ENCODE measurements around the gene SLC6A6.

Gene SLC6A6

DNA sequence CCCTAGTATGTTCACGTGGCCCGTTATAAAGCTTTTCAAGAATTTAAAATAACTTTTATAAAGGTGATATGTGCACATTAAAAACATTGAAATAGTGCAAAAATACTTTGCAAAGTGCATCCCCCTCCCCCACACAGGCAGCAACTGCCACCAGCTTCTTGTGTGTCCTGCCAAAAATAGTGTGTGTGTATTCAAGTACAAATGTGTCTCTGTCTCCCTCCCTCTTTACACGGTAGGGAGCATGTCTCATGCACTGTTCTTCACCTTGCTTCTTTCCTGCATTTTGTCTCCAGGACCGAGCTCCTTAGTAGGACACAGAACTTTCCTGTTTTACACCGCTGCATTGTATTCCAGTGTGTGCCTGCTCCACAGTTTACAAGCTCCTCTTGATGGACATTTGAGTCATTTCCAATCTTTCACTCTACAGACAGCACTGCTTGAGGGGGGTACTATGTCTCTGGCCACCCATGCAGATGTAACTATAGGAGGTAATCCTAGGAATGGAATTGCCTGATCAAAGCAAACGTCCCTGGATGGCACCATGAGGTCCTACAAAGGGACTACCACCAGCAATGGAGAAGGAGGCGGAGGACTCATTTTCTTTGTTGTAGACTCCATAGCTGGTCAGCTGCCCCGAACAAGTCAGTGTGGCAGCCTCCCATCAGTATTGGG lies 52.4 kb downstream of the SLC6A6 start:
- DNase-seq, result no peak

DNA sequence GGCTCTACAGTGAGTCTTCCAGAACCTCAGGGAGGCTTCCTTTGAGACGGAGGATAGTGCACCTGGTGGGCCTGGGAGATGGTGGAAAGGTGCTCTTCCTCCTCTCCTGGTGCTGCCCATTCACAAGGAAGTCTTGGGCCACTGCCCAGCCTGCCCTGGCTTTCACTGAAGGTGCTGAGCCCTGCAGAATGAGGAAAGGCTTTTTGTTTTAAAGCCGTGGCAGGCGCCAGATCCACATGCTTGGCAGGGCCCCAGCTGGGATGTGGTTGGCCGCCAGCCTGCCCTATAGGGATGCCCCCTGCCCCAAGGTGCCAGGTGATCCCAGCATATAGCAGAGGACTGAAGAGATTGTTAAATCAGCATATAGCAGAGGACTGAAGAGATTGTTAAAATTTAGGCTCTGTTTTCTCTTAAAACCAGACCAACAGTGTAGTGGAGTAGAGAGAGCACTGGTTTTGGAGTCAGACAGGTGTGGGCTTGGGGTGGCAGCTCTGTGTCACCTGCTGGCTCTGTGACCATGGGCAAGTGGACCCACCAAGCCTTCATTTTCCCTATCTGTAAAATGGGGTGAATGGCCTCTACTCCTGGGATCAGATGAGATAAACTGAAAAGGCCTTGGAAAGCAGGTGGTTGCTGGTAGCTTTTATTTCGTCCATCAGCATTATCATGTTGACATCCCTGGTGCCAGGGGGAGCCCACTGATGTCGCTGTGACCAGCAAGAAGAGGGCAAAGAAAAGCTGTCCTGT lies 53.3 kb downstream of the SLC6A6 start:
- DNase-seq, result no peak

DNA sequence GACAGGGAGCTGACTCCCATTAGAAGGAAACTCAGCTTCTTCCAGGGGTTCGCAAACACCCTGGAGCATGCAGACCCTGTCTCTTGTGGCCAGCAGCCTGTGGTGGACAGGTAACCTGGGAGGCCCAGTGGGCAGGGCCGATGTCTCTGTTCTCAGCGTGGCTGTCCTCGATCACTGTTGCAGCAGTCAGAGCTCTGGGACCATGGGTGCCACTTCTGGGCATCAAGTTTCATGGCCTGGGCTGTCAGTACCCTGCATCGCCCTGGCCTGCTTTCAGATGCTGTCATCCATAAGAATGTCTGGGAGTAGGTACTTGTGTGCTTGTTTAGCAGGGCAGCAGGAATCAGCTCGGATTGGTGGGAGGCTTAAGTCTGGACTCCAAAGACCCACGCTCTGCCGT lies 54.4 kb downstream of the SLC6A6 start:
- no peak for DNase-seq

DNA sequence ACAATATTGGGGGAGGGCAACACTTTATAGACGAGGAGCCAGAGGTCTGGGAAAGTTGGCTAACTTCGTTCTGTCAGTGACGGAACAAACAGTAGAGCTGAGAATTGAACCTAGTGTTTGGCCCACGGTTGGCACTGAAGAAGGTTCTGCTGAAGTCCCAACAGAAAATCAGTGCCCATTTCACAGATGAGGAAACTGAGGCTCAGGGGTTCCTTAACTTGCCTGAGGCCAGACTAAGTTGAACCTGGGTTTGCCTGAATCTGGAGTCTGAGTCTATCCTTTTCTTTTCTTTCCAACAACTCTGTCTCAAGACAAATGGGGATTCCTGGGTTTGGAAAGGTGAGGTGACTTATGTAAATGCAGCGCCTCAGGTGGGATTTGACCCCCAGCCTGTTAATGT lies 55.1 kb downstream of the SLC6A6 start:
- no peak for DNase-seq

GRCh38 chr3:14457999-14458398 lies 55.6 kb downstream of the SLC6A6 start:
- no peak for DNase-seq

DNA sequence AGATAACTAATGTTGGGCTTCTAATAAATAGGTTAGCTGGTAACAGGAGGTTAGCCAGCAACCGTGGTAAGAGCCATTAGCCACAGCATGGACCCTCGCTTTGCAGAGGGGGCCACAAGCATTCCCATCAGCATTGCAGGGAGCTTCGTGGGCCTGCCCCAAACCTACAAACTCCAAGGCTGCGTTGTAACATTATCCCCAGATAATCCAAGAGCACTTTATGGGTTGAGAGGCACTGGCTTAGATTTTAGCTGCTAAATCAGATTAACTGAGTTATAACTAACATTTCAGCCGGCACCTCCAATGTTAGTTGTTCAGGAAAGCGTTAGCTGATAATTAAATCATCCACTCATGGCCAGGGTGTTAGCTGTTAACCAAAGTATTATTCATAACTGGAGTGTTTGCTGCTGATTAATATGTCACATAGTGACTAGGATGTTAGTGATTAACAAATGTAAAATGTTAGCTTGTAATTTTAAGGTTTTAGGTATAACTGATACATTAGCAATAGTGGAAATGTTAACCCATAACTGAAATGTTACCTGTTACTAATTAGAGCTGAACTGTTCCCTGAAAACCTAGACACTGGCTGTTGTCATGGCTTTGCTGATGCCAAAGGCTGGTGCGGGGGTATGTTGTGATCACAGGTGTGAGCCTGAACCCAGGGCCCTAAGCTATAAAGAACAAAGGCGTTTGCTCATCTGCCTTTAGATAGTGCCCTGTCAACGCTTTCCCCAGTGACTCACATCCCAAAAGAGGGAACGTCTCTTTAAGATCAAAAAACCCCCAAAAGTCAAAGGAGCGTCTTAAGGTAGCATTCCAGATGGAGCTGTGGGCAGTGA lies 56.2 kb downstream of the SLC6A6 start:
- DNase-seq, result no peak

- no peak for DNase-seq
These were observed 57.0 kb downstream of the SLC6A6 start for GRCh38 chr3:14459384-14459783.

- DNase-seq, result no peak
These were observed 57.4 kb downstream of the SLC6A6 start for GRCh38 chr3:14459787-14460186.

DNA sequence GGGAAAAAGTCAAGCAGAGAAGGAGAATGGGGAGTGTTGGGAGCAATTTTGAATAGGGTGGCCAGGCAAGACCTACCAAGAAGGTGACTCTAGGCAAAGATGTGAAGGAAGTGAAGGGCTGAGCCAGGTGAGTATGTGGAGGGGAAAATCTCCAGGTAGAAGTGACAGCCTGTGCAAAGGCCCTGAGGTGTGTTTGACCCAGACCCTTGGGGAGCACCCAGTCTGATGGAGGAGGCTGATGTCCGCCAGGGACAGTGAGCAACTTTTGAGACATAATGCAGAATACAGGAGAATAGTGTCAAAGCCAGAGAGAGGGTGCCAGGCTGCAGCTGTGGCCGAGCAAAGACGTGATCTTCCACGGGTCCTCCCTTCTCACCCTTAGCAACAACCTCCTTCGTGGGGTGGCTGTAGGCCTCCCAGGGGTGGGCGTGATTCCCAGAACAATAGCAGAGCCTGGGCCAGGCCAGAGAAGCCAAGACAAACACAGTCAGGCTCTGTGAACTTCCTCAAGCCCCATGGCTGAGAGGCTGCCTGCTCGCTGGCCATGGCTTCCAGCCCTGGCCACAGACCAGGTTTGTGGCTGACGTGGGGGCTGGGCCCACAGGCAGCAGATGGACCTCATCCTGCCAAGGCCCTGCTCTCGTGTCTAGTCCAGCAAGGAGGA lies 58.1 kb downstream of the SLC6A6 start:
- DNase-seq, result peak; percentile 52

DNA sequence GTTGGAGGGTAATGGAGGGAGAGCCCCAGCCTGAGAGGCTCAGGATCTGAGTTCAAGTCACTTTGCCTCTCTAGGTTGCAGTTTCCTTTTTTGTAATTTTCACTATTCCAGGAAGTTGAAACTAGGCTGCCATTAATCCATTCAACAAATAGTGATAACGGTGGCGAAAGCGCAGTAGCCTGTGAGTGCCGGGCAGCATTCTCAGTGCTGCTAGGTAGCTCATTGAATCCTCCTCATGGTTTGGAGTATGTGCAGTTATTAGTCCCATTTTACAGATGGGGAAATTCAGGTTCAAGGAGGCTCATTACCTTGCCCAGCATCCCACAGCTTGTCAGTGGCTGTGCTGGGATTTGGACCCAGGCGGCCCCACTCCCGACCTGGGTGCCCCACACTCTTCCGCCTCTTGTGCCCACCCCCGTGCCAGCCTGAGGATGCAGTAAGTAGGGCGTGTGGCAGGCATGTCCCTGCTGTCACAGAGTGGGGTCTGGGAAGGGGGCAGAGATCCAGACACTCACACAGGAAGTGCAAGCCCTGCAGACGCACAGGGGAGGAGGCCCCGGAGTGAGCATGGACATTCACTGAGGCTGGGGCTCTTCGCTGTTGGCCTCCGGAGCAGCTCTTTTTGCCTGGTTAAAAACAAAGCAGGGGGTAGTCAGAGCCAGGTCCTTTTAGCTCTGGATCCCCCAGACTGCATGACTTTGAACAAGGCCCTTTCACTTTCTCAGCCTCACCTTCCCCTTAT lies 58.8 kb downstream of the SLC6A6 start:
- no peak for DNase-seq

GRCh38 chr3:14461748-14462324 lies 59.4 kb downstream of the SLC6A6 start:
- DNase-seq, result peak; percentile 54

- no peak for DNase-seq
These were observed 60.3 kb downstream of the SLC6A6 start for GRCh38 chr3:14462738-14463137.

DNA sequence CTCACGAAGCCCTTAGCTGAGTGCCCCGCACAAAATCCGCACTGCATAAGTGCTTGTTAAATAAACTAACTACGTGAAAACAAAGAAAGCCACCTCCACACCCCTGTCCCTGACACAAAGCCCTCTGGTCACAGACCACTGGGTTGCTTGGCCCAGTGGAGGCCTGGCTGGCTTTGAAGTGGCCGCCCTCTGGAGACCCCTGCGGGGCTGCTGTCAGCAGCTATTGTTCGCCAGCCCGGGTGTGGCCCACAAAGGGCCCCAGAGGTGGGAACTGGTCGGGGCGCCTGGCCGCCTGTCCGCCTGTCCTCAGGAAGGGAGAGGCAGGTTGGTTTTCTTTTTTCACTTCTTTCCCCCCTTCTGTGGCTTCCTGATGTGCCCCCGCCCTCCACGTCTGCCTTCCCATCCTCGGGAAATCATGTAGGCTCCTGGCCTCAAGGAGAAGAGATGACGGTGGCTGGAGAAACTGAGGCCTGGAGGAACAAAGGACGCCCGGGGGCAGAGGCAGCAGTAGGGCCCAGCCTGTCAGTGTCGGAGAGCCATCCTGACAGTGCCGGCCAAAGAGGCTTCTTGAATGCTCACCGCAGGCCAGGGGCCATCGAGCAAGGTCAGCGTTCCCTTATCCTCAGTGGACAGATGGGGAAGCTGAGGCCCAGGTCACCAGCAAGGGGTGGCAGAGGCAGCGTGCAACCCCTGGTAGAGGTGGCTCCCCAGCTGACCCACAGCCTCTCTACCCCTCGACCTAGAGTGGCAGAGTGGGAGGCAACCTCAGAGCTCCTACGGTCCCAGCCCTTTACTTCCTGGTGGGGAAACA lies 61.1 kb downstream of the SLC6A6 start:
- no peak for DNase-seq

GRCh38 chr3:14464141-14464465 lies 61.7 kb downstream of the SLC6A6 start:
- no peak for DNase-seq

- no peak for DNase-seq
These were observed 62.1 kb downstream of the SLC6A6 start for GRCh38 chr3:14464521-14464920.

DNA sequence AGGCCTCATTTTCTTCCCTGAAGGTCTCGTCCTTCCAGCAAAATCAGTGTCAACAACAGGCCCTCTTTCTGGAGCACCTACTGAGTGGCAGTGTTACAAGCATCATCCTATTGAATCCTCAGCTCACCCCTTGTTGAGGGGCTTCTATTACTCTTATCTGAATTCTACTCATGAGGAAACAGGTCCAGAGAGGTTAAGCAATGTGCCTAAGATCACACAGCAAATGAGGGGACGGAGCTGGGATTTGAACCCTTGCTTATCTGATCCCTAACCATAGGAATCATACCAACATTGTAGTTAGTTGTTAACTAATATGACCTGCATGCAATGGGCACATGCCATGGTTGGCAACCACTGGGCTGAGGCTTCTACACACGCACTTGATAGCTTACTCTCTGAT lies 63.0 kb downstream of the SLC6A6 start:
- DNase-seq, result no peak

DNA sequence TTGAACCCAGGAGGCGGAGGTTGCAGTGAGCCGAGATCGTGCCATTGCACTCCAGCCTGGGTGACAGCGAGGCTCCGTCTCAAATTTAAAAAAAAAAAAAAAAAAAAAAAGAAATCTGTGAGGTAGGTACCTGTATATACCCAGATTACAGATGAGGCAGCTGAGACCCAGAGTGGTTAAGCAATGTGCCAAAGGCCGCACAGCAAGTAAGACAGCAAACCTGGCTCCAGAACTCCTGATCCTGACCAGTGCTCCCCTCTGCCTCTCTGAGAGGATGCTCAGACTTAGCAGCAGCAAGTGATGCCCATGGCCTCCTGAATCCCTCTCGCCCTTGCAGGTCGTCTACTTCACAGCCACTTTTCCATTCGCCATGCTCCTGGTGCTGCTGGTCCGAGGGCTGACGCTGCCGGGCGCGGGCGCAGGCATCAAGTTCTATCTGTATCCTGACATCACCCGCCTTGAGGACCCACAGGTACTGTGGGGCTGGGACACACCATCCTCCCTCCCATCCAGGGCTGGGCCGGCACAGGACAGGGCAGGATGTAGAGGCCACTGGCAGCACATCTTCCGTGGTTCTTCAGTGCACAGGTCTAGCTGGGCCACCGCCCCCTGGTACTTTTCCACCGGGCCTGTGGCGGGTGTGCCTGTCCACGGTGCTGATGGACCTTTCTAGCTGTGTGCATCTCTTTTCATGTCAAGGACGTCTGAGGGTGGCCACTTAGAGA lies 63.9 kb downstream of the SLC6A6 start:
- DNase-seq, result no peak

DNA sequence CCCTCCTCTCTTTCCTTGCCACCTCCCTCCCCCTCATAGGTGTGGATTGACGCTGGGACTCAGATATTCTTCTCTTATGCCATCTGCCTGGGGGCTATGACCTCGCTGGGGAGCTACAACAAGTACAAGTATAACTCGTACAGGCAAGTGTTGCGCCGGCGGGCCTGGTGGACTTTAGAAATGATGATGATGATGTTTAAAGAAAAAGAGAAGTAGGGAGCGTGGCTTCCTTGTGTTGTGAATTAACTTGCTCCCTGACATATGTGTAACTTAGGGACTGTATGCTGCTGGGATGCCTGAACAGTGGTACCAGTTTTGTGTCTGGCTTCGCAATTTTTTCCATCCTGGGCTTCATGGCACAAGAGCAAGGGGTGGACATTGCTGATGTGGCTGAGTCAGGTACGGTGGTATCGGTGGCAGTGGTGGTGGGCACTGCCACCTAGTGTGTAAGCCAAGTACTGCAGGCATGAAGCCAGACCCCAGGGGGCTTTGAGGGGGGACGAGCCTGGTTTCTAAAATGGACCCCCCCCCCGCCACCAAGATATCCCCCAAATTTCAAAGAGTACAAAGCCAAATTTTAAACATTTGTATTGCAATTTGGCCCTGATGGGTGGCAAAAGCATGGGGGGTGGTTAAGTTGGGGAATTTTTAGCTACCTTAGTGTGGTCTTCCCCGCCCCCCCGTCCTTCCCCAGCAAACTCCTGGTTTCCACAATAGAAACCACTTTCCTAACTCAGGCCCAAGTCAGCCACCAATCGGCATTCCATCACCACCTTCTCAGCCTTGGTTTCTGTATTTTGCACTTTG lies 65.6 kb downstream of the SLC6A6 start:
- peak; percentile 60 for DNase-seq

- no peak for DNase-seq
These were observed 66.2 kb downstream of the SLC6A6 start for GRCh38 chr3:14468621-14468981.

DNA sequence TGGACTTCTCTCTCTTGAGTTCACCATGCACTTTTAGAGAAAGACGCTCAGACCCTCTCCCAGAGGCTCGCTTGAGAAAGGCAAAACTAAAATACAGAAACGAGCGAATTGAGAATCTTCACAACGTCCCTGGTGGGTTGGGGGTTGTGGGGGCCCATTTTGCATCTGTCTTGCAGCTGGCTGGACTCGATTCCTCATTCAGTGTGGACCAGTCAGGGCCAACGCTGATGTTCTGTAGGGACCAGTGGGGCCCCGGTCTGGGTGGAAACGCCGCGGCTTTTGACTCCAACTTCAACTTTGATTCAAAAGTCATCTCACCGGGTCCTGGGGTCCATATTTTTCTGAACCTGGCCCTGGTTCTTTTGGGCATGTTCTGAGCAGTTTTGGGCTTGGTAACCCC lies 68.1 kb downstream of the SLC6A6 start:
- no peak for DNase-seq
